ENCODE measurements around the gene TRAF7. TPM values are rescaled to one million over a fixed set of nuclear protein-coding genes. Genes with fewer than 3 reads are reported as not detected.

Gene TRAF7
- total and polyA plus RNA-seq, 2 of the 8 experiments (the other 6 are each of a cell fraction or from before 2014, with no cell fraction given), result 96.8 to 148 TPM

DNA sequence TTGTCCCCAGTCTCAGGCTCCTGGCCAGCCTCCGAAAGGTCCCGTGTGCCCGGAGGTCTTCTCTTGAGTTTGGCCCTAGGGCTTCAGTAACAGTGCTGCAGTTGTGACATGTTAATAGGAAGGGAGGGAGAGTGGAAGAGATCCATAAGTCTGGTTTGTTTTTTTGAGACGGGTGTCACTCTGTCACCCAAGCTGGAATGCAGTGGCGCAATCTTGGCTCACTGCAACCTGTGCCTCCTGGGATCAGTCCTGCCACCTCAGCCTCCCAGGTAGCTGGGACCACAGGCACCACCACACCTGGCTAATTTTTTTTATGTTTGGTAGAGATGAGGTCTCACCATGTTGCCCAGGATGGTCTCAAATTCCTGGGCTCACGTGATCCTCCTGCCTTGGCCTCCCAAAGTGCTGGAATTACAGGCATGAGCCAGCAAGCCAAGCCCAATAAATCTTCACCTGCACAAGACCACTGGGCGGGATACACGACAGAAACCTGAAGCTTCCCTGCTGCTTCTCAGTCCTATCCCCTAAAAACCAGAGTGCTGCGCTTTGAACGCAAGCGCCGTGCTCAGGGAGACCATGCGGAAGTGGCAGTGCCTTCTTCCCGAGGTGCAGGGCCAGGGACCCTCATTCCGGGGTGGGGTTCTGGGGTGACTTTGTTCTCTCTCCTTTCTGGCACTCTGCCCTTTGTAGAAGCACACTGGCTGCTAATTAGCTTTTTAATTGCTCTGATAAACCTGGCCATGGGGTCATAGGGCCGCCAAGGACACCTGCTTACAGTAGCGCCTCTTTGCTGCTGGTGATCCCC, 10.9 kb downstream of the TRAF7 start:
- H3K79me2 ChIP-seq (ENCODE audit: control insufficient read depth in 1 of 2, insufficient read depth in 2 of 2, low read length in 2 of 2), result peaks cover 8 to 33% of the 10 kb centered on the region in 2 experiments; a peak in 3 of 4 replicates
- no peak overlapping the region for H3K18ac ChIP-seq (ENCODE audit: extremely low read depth, low read length)
- no peak overlapping the region for H4K5ac ChIP-seq (ENCODE audit: insufficient read length, low read depth, low read length)
- no peak overlapping the region for H2BK20ac ChIP-seq (ENCODE audit: low read length)
- H3K23me2 ChIP-seq (ENCODE audit: low read depth, low read length), result no peaks in the 10 kb centered on the region
- no peak overlapping the region for H2AK5ac ChIP-seq (ENCODE audit: low read depth, low read length)
- no peaks in the 10 kb centered on the region for H3K27me3 ChIP-seq (replicated peaks in 1 of 4; ENCODE audit: control insufficient read depth in 3 of 4, extremely low read depth in 1 of 4, insufficient read depth in 3 of 4, low read length in 3 of 4)
- H3K4me2 ChIP-seq (ENCODE audit: insufficient read depth in 1 of 2, low read depth in 2 of 2, low read length in 2 of 2), result no peak overlapping the region
- no peak overlapping the region for H3K14ac ChIP-seq (ENCODE audit: insufficient read length)
- H3K4ac ChIP-seq (replicated peaks; ENCODE audit: insufficient read length, low read depth, low read length), result no peak overlapping the region
- peaks cover 11 to 30% (median 25%) of the 10 kb centered on the region in 4 experiments; a peak in 7 of 8 replicates for H3K36me3 ChIP-seq (ENCODE audit: control insufficient read depth in 2 of 4, insufficient read depth in 4 of 4, low read length in 3 of 4)
- DNase-seq (ENCODE audit: low read depth in 1 of 2, low spot score in 2 of 2), result no peak
- no peak overlapping the region for H2BK12ac ChIP-seq (ENCODE audit: low read depth, low read length)
- H4K91ac ChIP-seq (replicated peaks; ENCODE audit: insufficient read length, low read length), result no peak overlapping the region
- H3K4me1 ChIP-seq (replicated peaks in 1 of 4; ENCODE audit: control insufficient read depth in 3 of 4, insufficient read depth in 4 of 4, low read length in 3 of 4), result no peaks in the 10 kb centered on the region; a peak in 1 of 7 replicates
- no peak overlapping the region for H4K8ac ChIP-seq (ENCODE audit: extremely low read depth, insufficient read depth, low read length)
- POLR2A ChIA-PET (ENCODE audit: partially characterized antibody), result interaction anchor here (0.7 to 13.5 kb wide), 8 partner anchors 10 to 1530 kb away, joined by 3 to 312 read pairs (median 6); partner anchors contain the start of genes METTL26, PGP, RAB26 and TRAF7
- CTCF ChIA-PET (ENCODE audit: partially characterized antibody), result interaction anchor here (1.2 to 1.4 kb wide), 2 partner anchors 11 to 13 kb away, joined by 3 read pairs; no protein-coding TSS in a partner anchor
- H4K20me1 ChIP-seq (replicated peaks in 1 of 2; ENCODE audit: control insufficient read depth in 1 of 2, insufficient read depth in 2 of 2, low read length in 2 of 2), result peaks cover 8 to 31% of the 10 kb centered on the region in 2 experiments
- H3K23ac ChIP-seq (ENCODE audit: insufficient read length), result no peak overlapping the region
- FAIRE-seq, result no peak
- no peak overlapping the region for H2BK5ac ChIP-seq (ENCODE audit: low read depth, low read length)
- H2BK120ac ChIP-seq (replicated peaks; ENCODE audit: low read depth, low read length), result no peak overlapping the region
- WGBS, 2 experiments (ENCODE audit: extremely low coverage in 1 of 2, insufficient coverage in 1 of 2, insufficient read length in 1 of 2, insufficient replicate concordance in 2 of 2, low coverage in 1 of 2, low lambda C conversion rate in 2 of 2, missing lambda C conversion rate in 1 of 2), result 95% methylated on average over 16 of the region's 17 CpGs; no CpG with 5 or more reads in 1 of the 2 experiments
- no peak overlapping the region for H2AFZ ChIP-seq (ENCODE audit: low read length)
- peaks cover 0 to 17% of the 10 kb centered on the region in 2 experiments; a peak in 1 of 4 replicates for H3K9me3 ChIP-seq (ENCODE audit: insufficient read depth in 2 of 2, low read depth in 1 of 2, low read length in 1 of 2)
- H3K4me3 ChIP-seq (ENCODE audit: extremely low read depth in 1 of 4, insufficient read depth in 2 of 4, low read depth in 3 of 4, low read length in 4 of 4), result no peak overlapping the region
- no peak overlapping the region for H3K56ac ChIP-seq (replicated peaks; ENCODE audit: insufficient read length, low read depth, low read length)
- no peak overlapping the region for H3K27ac ChIP-seq (ENCODE audit: low read depth, low read length)
- peaks cover 15% of the 10 kb centered on the region for H3K79me1 ChIP-seq (ENCODE audit: low read depth, low read length)
- H2BK15ac ChIP-seq (ENCODE audit: low read length), result no peak overlapping the region
- no peak overlapping the region for H3K9ac ChIP-seq (replicated peaks in 1 of 4; ENCODE audit: extremely low read depth in 1 of 4, low read depth in 3 of 4, low read length in 3 of 4)
- TF ChIP-seq SRF (IDR thresholded peaks at IDR 0.05; ENCODE audit: low read depth, low read length), result no peak
- TF ChIP-seq RNF2 (IDR thresholded peaks at IDR 0.05; ENCODE audit: borderline replicate concordance, low read depth, low read length, missing control alignments, poor library complexity, severe bottlenecking), result no peak
- no peak for TF ChIP-seq ASH2L (IDR thresholded peaks at IDR 0.05; ENCODE audit: low read length)
- no peak for TF ChIP-seq TAF7 (optimal IDR thresholded peaks at IDR 0.05; ENCODE audit: borderline replicate concordance, low read depth, low read length)
- TF ChIP-seq CBX5 (IDR thresholded peaks at IDR 0.05; ENCODE audit: low read depth, low read length), result no peak
- TF ChIP-seq, protein P1, sequence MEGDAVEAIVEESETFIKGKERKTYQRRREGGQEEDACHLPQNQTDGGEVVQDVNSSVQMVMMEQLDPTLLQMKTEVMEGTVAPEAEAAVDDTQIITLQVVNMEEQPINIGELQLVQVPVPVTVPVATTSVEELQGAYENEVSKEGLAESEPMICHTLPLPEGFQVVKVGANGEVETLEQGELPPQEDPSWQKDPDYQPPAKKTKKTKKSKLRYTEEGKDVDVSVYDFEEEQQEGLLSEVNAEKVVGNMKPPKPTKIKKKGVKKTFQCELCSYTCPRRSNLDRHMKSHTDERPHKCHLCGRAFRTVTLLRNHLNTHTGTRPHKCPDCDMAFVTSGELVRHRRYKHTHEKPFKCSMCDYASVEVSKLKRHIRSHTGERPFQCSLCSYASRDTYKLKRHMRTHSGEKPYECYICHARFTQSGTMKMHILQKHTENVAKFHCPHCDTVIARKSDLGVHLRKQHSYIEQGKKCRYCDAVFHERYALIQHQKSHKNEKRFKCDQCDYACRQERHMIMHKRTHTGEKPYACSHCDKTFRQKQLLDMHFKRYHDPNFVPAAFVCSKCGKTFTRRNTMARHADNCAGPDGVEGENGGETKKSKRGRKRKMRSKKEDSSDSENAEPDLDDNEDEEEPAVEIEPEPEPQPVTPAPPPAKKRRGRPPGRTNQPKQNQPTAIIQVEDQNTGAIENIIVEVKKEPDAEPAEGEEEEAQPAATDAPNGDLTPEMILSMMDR (IDR thresholded peaks at IDR 0.05; ENCODE audit: control extremely low read depth in 1 of 3, insufficient read depth in 1 of 3, low read depth in 1 of 3, low read length in 3 of 3), result no peak
- no peak for TF ChIP-seq PHF8 (conservative IDR thresholded peaks at IDR 0.05; ENCODE audit: low read depth, low read length)
- no peak for TF ChIP-seq HDAC2 (IDR thresholded peaks at IDR 0.05; ENCODE audit: borderline replicate concordance in 1 of 2, low read depth in 2 of 2, low read length in 2 of 2)
